HepG2 (cell line): ENCODE data around the gene PXYLP1. TPM values are rescaled to one million over a fixed set of nuclear protein-coding genes. Genes with fewer than 3 reads are reported as not detected.

ENCODE experiments used
- ATF7 ChIP-seq, 2 experiments: fragments of 450-650 bp in 1 of 2; sonication (generic) in 1 of 2; formaldehyde crosslinking in 1 of 2; IDR thresholded peaks; 2 replicates each; pipeline versions ENCODE4 v1.4.0 to v1.6.1; 2016 to 2020; ENCODE audit warnings: antibody characterized with exemption in 1 of 2, mild to moderate bottlenecking in 1 of 2, missing genetic modification reagents in 1 of 2
- ELF1 ChIP-seq: sonication (generic); formaldehyde crosslinking; IDR thresholded peaks from 2 replicates; pipeline ENCODE4 v1.4.0; 2020; ENCODE audit warnings: missing genetic modification reagents
- GATAD2A ChIP-seq: IDR thresholded peaks from 2 replicates; pipeline ENCODE4 v1.6.1; 2016
- ISL2 ChIP-seq: sonication (generic); formaldehyde crosslinking; IDR thresholded peaks from 2 replicates; pipeline ENCODE4 v1.5.0; 2020; ENCODE audit warnings: missing genetic modification reagents
- KLF11 ChIP-seq: IDR thresholded peaks from 2 replicates; pipeline ENCODE4 v1.6.1; 2016; ENCODE audit warnings: missing compliant biosample characterization
- MTA1 ChIP-seq: sonication (generic); formaldehyde crosslinking; IDR thresholded peaks from 2 replicates; pipeline ENCODE4 v1.4.0; 2020; ENCODE audit warnings: missing genetic modification reagents, mild to moderate bottlenecking, borderline replicate concordance
- MZF1 ChIP-seq: sonication (generic); formaldehyde crosslinking; IDR thresholded peaks from 2 replicates; pipeline ENCODE4 v1.8.1; 2023; ENCODE audit warnings: mild to moderate bottlenecking, missing genetic modification reagents, borderline replicate concordance
- SALL1 ChIP-seq: sonication (generic); formaldehyde crosslinking; IDR thresholded peaks from 2 replicates; pipeline ENCODE4 v1.8.0; 2022; ENCODE audit warnings: mild to moderate bottlenecking, missing genetic modification reagents
- STAG1 ChIP-seq: sonication (generic); formaldehyde crosslinking; IDR thresholded peaks from 2 replicates; pipeline ENCODE4 v1.4.0; 2020; ENCODE audit warnings: missing genetic modification reagents
- ZFX ChIP-seq: sonication (generic); formaldehyde crosslinking; IDR thresholded peaks from 2 replicates; pipeline ENCODE4 v1.4.0; 2020; ENCODE audit warnings: mild to moderate bottlenecking, low read depth, missing genetic modification reagents, moderate library complexity
- ZMYM4 ChIP-seq: sonication (generic); formaldehyde crosslinking; IDR thresholded peaks from 2 replicates; pipeline ENCODE4 v1.8.1; 2023; ENCODE audit warnings: mild to moderate bottlenecking, missing genetic modification reagents
- ZNF510 ChIP-seq: sonication (generic); formaldehyde crosslinking; IDR thresholded peaks from 2 replicates; pipeline ENCODE4 v1.4.0; 2020; ENCODE audit warnings: low read depth, mild to moderate bottlenecking, missing genetic modification reagents
- ZNF563 ChIP-seq: sonication (generic); formaldehyde crosslinking; IDR thresholded peaks from 2 replicates; pipeline ENCODE4 v1.8.0; 2022; ENCODE audit warnings: mild to moderate bottlenecking, moderate library complexity, missing genetic modification reagents
- ZNF709 ChIP-seq: sonication (generic); formaldehyde crosslinking; IDR thresholded peaks from 2 replicates; pipeline ENCODE4 v1.5.0; 2020; ENCODE audit warnings: mild to moderate bottlenecking, missing genetic modification reagents
- ZSCAN25 ChIP-seq: sonication (generic); formaldehyde crosslinking; IDR thresholded peaks from 2 replicates; pipeline ENCODE4 v1.8.0; 2022; ENCODE audit warnings: mild to moderate bottlenecking, missing genetic modification reagents
- polyA plus RNA-seq, 8 experiments: library from polyadenylated mRNA; depleted of rRNA in 3 of 8; stranded (reverse) in 7 of 8; unstranded in 1 of 8; fragments of >200 nt; fragmentation: Illumina TruSeq in 4 of 8; extraction: Trizol in 4 of 8; gene quantifications; 2 replicates each; pipeline versions ENCODE4 v1.2.1 to v1.2.3, GENCODE V29; 2011 to 2016; ENCODE audit warnings: low read depth in 4 of 8, missing spikeins in 1 of 8, mixed read lengths in 1 of 8; ENCODE audit not compliant: insufficient read depth in 1 of 8
- total RNA-seq, 5 experiments: library from RNA; depleted of rRNA; stranded (reverse); fragments of >200 nt; fragmentation: Illumina TruSeq; extraction: Trizol; gene quantifications; 2 replicates each; pipeline ENCODE4 v1.2.3, GENCODE V29; 2016; ENCODE audit warnings: low read depth in 1 of 5
- TF ChIP-seq, protein P1 (sequence below): IDR thresholded peaks from 2 replicates; pipeline ENCODE4 v1.4.0; 2020; ENCODE audit warnings: mild to moderate bottlenecking, missing genetic modification reagents
- TF ChIP-seq, protein P2 (sequence below): sonication (generic); formaldehyde crosslinking; conservative IDR thresholded peaks from 2 replicates; pipeline ENCODE4 v1.8.0; 2022; ENCODE audit warnings: low read depth, missing genetic modification reagents
- TF ChIP-seq, protein P3 (sequence below): sonication (generic); IDR thresholded peaks from 2 replicates; pipeline ENCODE4 v1.6.1; 2016; ENCODE audit warnings: low read depth, borderline replicate concordance
- TF ChIP-seq, protein P4 (sequence below): sonication (generic); formaldehyde crosslinking; IDR thresholded peaks from 2 replicates; pipeline ENCODE4 v1.4.0; 2020; ENCODE audit warnings: mild to moderate bottlenecking, missing genetic modification reagents

The PXYLP1 gene
- total and polyA plus RNA-seq, 2 of the 13 experiments (the other 11 are each of a cell fraction or from before 2014, with no cell fraction given): 4.9 to 8.1 TPM

DNA sequence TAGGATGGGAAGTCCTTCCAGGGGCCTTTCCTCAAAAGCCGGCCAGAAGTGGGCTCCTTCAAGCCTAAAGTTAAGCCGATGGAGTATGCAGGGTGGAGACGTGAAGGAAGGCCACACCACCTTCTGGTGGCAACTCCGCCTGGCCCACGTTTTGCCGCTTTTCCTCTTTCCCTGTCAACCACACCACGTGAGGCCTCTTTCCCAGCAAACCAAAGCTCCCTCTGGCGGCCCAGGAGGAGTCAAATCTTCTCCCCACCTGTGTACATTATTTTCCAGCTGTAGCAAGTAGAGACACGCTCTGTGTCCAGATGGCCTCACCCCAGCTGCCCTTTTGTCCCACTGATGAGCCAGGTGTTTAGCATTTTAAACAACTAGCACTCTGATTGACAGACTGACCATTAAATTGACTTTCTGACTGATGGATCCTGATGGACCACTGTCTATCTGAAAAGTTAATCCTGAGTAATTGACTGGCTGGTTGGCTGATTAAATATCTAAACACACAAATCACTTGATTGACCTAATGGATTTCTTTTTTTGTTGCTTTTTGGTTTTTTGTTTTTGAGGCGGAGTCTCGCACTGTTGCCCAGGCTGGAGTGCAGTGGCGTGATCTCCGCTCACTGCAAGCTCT is 77.1 kb downstream of the PXYLP1 start (continued):
- TF ChIP-seq, protein P1, sequence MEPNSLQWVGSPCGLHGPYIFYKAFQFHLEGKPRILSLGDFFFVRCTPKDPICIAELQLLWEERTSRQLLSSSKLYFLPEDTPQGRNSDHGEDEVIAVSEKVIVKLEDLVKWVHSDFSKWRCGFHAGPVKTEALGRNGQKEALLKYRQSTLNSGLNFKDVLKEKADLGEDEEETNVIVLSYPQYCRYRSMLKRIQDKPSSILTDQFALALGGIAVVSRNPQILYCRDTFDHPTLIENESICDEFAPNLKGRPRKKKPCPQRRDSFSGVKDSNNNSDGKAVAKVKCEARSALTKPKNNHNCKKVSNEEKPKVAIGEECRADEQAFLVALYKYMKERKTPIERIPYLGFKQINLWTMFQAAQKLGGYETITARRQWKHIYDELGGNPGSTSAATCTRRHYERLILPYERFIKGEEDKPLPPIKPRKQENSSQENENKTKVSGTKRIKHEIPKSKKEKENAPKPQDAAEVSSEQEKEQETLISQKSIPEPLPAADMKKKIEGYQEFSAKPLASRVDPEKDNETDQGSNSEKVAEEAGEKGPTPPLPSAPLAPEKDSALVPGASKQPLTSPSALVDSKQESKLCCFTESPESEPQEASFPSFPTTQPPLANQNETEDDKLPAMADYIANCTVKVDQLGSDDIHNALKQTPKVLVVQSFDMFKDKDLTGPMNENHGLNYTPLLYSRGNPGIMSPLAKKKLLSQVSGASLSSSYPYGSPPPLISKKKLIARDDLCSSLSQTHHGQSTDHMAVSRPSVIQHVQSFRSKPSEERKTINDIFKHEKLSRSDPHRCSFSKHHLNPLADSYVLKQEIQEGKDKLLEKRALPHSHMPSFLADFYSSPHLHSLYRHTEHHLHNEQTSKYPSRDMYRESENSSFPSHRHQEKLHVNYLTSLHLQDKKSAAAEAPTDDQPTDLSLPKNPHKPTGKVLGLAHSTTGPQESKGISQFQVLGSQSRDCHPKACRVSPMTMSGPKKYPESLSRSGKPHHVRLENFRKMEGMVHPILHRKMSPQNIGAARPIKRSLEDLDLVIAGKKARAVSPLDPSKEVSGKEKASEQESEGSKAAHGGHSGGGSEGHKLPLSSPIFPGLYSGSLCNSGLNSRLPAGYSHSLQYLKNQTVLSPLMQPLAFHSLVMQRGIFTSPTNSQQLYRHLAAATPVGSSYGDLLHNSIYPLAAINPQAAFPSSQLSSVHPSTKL: peak; percentile 55; the same call in 1 of the 2 replicates
- TF ChIP-seq GATAD2A (CRISPR knock-in tag) (peak; percentile 74), ATF7 (IDR thresholded peaks at IDR 0.05) (no peak), ATF7 (CRISPR knock-in tag; IDR thresholded peaks at IDR 0.05) (no peak), ZFX (CRISPR knock-in tag) (peak; percentile 72), ZNF709 (CRISPR knock-in tag) (peak; percentile 67; the same call in 1 of the 2 replicates), MTA1 (no peak), ELF1 (CRISPR knock-in tag) (peak; percentile 50; the same call in 1 of the 2 replicates), ZNF510 (CRISPR knock-in tag) (no peak), ISL2 (CRISPR knock-in tag) (no peak), STAG1 (CRISPR knock-in tag) (peak; percentile 52), ZSCAN25 (CRISPR knock-in tag) (no peak), ZMYM4 (CRISPR knock-in tag) (peak; percentile 58; the same call in 1 of the 2 replicates), SALL1 (CRISPR knock-in tag) (peak; percentile 70), KLF11 (CRISPR knock-in tag) (no peak), MZF1 (no peak), ZNF563 (0 out of 2 replicates have a peak, but pooled peaks have one; percentile 49)
- TF ChIP-seq, protein P2, sequence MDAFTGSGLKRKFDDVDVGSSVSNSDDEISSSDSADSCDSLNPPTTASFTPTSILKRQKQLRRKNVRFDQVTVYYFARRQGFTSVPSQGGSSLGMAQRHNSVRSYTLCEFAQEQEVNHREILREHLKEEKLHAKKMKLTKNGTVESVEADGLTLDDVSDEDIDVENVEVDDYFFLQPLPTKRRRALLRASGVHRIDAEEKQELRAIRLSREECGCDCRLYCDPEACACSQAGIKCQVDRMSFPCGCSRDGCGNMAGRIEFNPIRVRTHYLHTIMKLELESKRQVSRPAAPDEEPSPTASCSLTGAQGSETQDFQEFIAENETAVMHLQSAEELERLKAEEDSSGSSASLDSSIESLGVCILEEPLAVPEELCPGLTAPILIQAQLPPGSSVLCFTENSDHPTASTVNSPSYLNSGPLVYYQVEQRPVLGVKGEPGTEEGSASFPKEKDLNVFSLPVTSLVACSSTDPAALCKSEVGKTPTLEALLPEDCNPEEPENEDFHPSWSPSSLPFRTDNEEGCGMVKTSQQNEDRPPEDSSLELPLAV (CRISPR knock-in tag): no peak
- TF ChIP-seq, protein P3, sequence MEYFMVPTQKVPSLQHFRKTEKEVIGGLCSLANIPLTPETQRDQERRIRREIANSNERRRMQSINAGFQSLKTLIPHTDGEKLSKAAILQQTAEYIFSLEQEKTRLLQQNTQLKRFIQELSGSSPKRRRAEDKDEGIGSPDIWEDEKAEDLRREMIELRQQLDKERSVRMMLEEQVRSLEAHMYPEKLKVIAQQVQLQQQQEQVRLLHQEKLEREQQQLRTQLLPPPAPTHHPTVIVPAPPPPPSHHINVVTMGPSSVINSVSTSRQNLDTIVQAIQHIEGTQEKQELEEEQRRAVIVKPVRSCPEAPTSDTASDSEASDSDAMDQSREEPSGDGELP: peak; percentile 89
- TF ChIP-seq, protein P4, sequence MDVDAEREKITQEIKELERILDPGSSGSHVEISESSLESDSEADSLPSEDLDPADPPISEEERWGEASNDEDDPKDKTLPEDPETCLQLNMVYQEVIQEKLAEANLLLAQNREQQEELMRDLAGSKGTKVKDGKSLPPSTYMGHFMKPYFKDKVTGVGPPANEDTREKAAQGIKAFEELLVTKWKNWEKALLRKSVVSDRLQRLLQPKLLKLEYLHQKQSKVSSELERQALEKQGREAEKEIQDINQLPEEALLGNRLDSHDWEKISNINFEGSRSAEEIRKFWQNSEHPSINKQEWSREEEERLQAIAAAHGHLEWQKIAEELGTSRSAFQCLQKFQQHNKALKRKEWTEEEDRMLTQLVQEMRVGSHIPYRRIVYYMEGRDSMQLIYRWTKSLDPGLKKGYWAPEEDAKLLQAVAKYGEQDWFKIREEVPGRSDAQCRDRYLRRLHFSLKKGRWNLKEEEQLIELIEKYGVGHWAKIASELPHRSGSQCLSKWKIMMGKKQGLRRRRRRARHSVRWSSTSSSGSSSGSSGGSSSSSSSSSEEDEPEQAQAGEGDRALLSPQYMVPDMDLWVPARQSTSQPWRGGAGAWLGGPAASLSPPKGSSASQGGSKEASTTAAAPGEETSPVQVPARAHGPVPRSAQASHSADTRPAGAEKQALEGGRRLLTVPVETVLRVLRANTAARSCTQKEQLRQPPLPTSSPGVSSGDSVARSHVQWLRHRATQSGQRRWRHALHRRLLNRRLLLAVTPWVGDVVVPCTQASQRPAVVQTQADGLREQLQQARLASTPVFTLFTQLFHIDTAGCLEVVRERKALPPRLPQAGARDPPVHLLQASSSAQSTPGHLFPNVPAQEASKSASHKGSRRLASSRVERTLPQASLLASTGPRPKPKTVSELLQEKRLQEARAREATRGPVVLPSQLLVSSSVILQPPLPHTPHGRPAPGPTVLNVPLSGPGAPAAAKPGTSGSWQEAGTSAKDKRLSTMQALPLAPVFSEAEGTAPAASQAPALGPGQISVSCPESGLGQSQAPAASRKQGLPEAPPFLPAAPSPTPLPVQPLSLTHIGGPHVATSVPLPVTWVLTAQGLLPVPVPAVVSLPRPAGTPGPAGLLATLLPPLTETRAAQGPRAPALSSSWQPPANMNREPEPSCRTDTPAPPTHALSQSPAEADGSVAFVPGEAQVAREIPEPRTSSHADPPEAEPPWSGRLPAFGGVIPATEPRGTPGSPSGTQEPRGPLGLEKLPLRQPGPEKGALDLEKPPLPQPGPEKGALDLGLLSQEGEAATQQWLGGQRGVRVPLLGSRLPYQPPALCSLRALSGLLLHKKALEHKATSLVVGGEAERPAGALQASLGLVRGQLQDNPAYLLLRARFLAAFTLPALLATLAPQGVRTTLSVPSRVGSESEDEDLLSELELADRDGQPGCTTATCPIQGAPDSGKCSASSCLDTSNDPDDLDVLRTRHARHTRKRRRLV (CRISPR knock-in tag): 0 out of 2 replicates have a peak, but pooled peaks have one; percentile 47
